NCI-H1105 treated with DMSO at 0.1 percent for 48 hours (cell line): ENCODE measurements around the gene PAQR5.
"Not testable (repeated sequence)": the region's sequence is repeated elsewhere in the genome, so short reads cannot be mapped to it uniquely, and the experiment has no call there.

Source experiments
- DNase-seq: peaks from one replicate; lab custom pipeline; 2025; lab: John Stamatoyannopoulos, UW

PAQR5 gene

GRCh38 chr15:69424001-69424400 lies 125.3 kb downstream of the PAQR5 start:
- DNase-seq, result no peak

DNA sequence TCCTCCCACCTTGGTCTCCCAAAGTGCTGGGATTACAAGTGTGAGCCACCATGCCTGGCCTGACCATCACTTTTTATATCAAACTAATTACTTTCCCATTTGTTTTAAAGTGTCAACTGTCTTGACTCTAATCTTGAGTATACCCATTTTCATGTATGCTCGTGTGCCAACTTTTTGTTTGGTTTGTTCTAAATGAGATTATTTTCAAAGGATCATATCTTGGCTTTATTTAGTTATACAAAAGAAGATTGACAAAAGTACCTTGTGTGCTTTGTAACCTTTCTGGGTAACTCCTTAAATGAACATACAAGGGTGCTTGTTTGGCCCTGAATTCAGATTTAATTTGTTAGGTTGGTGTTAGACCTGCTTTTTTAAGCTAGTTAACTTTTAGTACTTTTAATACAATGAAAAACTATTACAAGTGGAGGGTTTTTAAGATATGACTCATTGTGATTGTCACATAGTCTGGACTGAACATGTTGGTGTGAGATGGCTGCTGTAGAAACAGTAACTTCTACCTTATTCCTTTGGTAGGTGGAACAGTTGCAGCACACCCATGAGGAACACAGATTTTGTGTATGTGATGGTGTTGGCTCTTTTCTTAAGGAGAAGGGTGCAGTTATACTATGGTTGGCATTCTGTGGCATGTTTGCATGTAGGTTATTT lies 126.2 kb downstream of the PAQR5 start:
- no peak for DNase-seq

DNA sequence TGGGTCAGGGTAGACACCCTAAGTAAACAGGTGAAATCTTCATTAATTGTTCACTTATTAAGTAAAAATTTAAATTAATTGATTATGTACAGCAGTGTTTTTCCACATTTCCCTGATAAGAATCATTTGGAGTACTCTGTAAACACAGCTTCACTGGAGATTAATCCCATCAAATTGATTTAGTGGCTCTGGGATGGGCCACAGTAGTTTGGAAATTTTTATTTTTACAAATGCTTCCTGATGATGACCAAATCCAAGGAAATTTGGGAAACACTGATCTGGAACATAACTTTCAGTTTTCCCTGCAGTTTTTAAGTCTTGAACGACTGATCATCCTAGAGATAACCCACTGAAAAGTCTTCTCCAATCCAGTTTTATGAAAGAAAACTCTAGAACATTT lies 135.1 kb downstream of the PAQR5 start:
- DNase-seq, result no peak

GRCh38 chr15:69434238-69434637 lies 135.5 kb downstream of the PAQR5 start:
- DNase-seq, result no peak

DNA sequence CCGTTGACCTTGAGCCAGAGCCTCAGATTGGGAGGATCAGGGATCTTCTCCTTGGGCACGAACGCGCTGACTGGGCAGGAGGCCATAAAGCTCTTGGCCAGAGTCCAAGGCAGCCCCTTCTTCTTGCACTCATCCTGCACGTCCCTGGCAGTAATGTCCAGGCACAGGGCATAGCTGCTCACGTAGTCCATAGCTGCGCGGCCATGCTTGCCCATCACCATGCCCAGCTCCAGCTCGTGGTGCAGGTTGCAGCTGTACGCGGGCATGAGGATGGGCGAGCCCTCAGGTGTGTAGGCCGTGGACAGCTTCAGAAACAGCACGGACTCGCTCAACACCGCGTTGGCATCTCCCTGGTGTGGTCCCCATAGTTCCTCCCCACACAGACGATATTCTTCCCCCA lies 136.0 kb downstream of the PAQR5 start:
- no peak for DNase-seq

- no peak for DNase-seq
Observed at GRCh38 chr15:69435985-69436384, 137.3 kb downstream of the PAQR5 start.

- no peak for DNase-seq
Observed at GRCh38 chr15:69436951-69437350, 138.2 kb downstream of the PAQR5 start.

GRCh38 chr15:69439623-69440022 lies 140.9 kb downstream of the PAQR5 start:
- no peak for DNase-seq

GRCh38 chr15:69443032-69443611 lies 144.4 kb downstream of the PAQR5 start:
- no peak for DNase-seq

- DNase-seq, result no peak
Observed at GRCh38 chr15:69444686-69445085, 146.0 kb downstream of the PAQR5 start.

- DNase-seq, result no peak
Observed at GRCh38 chr15:69446953-69447352, 148.2 kb downstream of the PAQR5 start.

DNA sequence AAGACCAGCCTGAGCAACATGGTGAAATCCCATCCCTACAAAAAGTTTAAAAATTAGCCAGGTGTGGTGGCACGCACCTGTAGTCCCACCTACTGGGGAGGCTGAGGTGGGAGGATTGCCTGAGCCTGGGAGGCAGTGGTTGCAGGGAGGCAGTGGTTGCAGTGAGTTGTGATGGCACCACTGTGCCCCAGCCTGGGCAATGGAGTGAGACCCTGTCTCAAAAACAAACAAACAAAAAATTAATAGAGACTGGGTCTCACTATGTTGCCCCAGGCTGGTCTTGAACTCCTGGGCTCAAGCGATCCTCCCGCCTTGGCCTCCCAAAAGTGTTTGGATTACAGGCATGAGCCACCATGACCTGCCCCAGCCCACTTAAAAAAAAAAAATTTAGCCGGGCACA lies 151.5 kb downstream of the PAQR5 start:
- not testable (repeated sequence) for DNase-seq

DNA sequence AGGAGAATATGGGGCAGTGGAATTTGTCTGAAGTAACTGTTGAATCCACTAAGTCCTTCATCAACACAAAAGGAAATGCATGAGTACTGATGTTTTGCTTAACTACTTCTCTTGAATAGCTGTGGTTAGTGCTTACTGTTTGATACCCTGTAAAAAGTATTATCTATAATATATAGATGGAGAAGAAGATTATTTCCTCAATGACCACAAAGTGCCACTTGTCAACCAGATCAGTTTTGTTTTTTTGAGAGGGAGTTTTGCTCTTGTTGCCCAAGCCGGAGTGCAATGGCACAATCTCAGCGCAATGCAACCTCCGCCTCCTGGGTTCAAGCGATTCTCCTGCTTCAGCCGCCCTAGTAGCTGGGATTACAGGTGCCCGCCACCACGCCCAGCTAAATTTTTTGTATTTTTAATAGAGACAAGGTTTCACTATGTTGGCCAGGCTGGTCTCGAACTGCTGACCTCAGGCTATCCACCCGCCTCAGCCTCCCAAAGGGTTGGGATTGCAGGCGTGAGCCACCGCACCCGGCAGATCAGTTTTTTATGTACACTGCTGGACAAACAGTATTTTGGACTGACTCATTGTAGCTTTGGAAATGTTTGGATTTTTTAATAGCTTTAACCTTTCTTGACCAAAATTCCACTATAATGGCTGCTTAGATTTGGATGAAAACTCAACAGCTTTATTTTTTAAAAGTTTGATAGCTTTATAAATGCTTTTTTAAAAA lies 152.4 kb downstream of the PAQR5 start:
- DNase-seq, result no peak

DNA sequence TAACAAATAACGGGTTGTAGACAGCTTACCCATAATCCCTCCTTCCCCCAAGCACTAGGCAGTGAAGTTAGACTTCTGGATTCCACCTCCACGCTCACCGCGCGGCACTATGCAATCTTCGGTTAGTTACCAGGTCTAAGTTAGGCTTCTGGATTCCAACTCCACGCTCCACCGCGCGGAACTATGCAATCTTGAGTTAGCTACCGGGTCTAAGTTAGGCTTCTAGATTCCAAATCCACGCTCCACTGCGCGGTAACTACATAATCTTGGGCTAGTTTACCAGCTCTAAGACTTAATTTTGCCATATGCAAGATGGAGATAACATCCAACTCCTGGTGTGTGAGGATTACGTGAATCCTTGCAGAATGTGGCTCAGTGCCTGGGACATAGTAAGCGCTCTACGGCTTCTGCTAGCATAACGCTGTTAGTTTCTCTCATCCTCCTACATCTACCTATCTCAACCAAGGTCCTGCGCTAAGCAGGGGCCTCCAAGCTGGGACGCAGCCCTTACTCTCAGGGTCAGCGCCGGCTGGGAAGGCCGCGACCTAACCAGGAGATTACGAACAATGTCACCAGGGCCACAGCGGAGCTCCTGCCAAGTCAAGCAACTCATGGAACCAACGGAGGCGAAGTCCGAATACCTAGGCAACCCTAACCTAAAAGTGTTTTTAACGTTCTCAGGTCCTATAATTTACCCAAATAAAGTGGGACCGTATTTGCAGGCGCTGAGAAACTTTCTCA lies 153.4 kb downstream of the PAQR5 start:
- no peak for DNase-seq

DNA sequence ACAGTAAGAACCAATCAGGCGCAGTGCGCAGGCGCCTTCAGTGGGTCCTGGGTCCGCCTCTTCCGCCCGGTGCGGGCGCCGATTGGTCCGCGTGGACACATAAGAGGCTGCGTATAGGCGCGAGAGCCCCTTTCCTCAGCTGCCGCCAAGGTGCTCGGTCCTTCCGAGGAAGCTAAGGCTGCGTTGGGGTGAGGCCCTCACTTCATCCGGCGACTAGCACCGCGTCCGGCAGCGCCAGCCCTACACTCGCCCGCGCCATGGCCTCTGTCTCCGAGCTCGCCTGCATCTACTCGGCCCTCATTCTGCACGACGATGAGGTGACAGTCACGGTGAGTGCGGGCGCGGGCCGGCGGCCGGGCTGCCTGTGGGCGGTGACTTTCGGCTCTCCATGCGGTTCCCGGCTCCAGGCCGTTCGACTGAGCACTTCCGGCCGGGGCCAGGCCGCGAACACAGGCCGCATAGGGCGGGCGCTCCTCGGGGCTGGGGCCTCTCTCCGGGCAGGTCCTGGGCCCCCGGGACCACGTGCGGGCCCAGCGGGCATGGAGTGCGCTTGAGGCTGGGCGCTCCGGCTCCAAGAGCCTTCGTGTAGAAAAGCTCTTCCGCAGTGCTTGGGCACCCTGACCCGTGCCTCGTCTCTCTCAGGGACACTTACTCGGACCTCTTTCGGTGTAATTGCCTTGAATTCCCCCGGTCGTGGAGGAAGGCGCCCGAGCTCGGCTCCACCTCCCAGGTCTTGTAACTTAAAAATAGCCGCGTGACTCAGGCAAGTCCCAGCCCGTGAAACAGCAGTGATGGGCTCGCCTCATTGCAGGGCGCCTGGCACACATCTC lies 154.2 kb downstream of the PAQR5 start, which contains the start of gene RPLP1:
Gene RPLP1, plus strand, starts transcription at position 127 of the 830 bp plus-strand sequence. Its CDS starts 131 bp downstream, at position 258.
- peak; percentile 96 for DNase-seq

GRCh38 chr15:69454953-69455352 lies 156.2 kb downstream of the PAQR5 start:
- no peak for DNase-seq

GRCh38 chr15:69456208-69457166 lies 157.8 kb downstream of the PAQR5 start:
- no peak for DNase-seq
